Progenitor cell of endocrine pancreas (in vitro differentiated cells): ENCODE measurements around the gene DPYSL5. TPM values are rescaled to one million over a fixed set of nuclear protein-coding genes. Genes with fewer than 3 reads are reported as not detected.

Experiments used
- DNase-seq: peaks from one replicate; pipeline ENCODE4 v3.0.0; 2021; ENCODE audit warnings: low spot score; ENCODE audit not compliant: unreplicated experiment
- H3K27ac Mint-ChIP-seq: 2 replicates; pipeline ENCODE4 v1.8.0; 2021; ENCODE audit warnings: mild to moderate bottlenecking, moderate library complexity, mixed read lengths
- H3K27me3 Mint-ChIP-seq: 2 replicates; pipeline ENCODE4 v1.8.0; 2021; ENCODE audit warnings: mixed read lengths
- H3K36me3 Mint-ChIP-seq: 2 replicates; pipeline ENCODE4 v1.8.0; 2022; ENCODE audit warnings: mixed read lengths; ENCODE audit not compliant: insufficient read depth
- H3K4me1 Mint-ChIP-seq: 2 replicates; pipeline ENCODE4 v1.8.0; 2021; ENCODE audit warnings: low read depth, mixed read lengths
- H3K4me3 Mint-ChIP-seq: 2 replicates; pipeline ENCODE4 v1.8.0; 2021; ENCODE audit warnings: low read depth, mild to moderate bottlenecking, moderate library complexity, mixed read lengths
- H3K9me3 Mint-ChIP-seq: 2 replicates; pipeline ENCODE4 v1.8.0; 2021; ENCODE audit warnings: low read depth, mixed read lengths
- CTCF ChIP-seq: fragments of 200-600 bp; sonication (generic); IDR thresholded peaks from one replicate; pipeline ENCODE4 v1.5.0; 2021; ENCODE audit warnings: antibody characterized with exemption, mild to moderate bottlenecking; ENCODE audit not compliant: unreplicated experiment
- total RNA-seq: library from RNA; stranded (reverse); gene quantifications from 2 replicates; pipeline ENCODE4 v1.2.1, GENCODE V29; 2021

Gene DPYSL5
- total RNA-seq, 1 donor from 2014 or later: 75.0 TPM

- Mint-ChIP-seq H3K4me1 (no peaks in the 10 kb centered on the region), H3K27ac (no peak overlapping the region), H3K4me3 (no peak overlapping the region), H3K27me3 (no peaks in the 10 kb centered on the region), H3K9me3 (no peaks in the 10 kb centered on the region), H3K36me3 (no peaks in the 10 kb centered on the region)
- DNase-seq: no peak
- TF ChIP-seq CTCF: no peak
Observed at GRCh38 chr2:26860211-26860850, 12.4 kb downstream of the DPYSL5 start.

- H3K27ac Mint-ChIP-seq: no peak overlapping the region
- H3K9me3 Mint-ChIP-seq: no peaks in the 10 kb centered on the region
- no peak for DNase-seq
- TF ChIP-seq CTCF: no peak
- no peaks in the 10 kb centered on the region for H3K36me3 Mint-ChIP-seq
- no peaks in the 10 kb centered on the region for H3K27me3 Mint-ChIP-seq
- no peak overlapping the region for H3K4me3 Mint-ChIP-seq
- no peaks in the 10 kb centered on the region for H3K4me1 Mint-ChIP-seq
Observed at GRCh38 chr2:26861610-26862224, 13.8 kb downstream of the DPYSL5 start.

GRCh38 chr2:26864226-26864625 is 16.3 kb downstream of the DPYSL5 start:
- H3K9me3 Mint-ChIP-seq: no peaks in the 10 kb centered on the region
- H3K4me3 Mint-ChIP-seq: no peak overlapping the region
- TF ChIP-seq CTCF: no peak
- H3K36me3 Mint-ChIP-seq: peaks cover 1% of the 10 kb centered on the region
- peaks cover 3% of the 10 kb centered on the region for H3K4me1 Mint-ChIP-seq
- DNase-seq: no peak
- no peaks in the 10 kb centered on the region for H3K27me3 Mint-ChIP-seq
- no peak overlapping the region for H3K27ac Mint-ChIP-seq

- TF ChIP-seq CTCF: no peak
- Mint-ChIP-seq H3K4me3 (no peak overlapping the region), H3K4me1 (peaks cover 3% of the 10 kb centered on the region), H3K36me3 (peaks cover 1% of the 10 kb centered on the region), H3K9me3 (no peaks in the 10 kb centered on the region), H3K27ac (no peak overlapping the region), H3K27me3 (no peaks in the 10 kb centered on the region)
- no peak for DNase-seq
Observed at GRCh38 chr2:26864646-26865045, 16.7 kb downstream of the DPYSL5 start.

- Mint-ChIP-seq H3K4me3 (no peak overlapping the region), H3K9me3 (no peaks in the 10 kb centered on the region), H3K4me1 (peaks cover 6% of the 10 kb centered on the region), H3K36me3 (peaks cover 1% of the 10 kb centered on the region), H3K27me3 (no peaks in the 10 kb centered on the region), H3K27ac (no peak overlapping the region)
- no peak for DNase-seq
- no peak for TF ChIP-seq CTCF
Observed at GRCh38 chr2:26870585-26871095, 22.7 kb downstream of the DPYSL5 start.
